MM.1S (cell line): ENCODE measurements around the gene FLVCR1.

Experiments used
- DNase-seq: peaks from one replicate; pipeline ENCODE4 v3.0.0-alpha.2; 2015
- H2AFZ ChIP-seq: fragments of 300-600 bp; sonication (generic); 2 replicates; pipeline ENCODE4 v1.6.0; 2016; ENCODE audit warnings: antibody characterized with exemption, low read length
- H3F3A ChIP-seq: fragments of 300-600 bp; sonication (generic); 2 replicates; pipeline ENCODE4 v1.6.1; 2016; ENCODE audit warnings: mild to moderate bottlenecking, antibody characterized with exemption, low read length, moderate library complexity, mixed read lengths; ENCODE audit not compliant: insufficient read depth
- H3K27ac ChIP-seq: fragments of 300-600 bp; sonication (generic); 2 replicates; pipeline ENCODE4 v1.5.1; 2016; ENCODE audit warnings: mild to moderate bottlenecking, low read length
- H3K27me3 ChIP-seq: fragments of 300-600 bp; sonication (generic); replicated peaks from 2 replicates; pipeline ENCODE4 v1.6.0; 2016; ENCODE audit warnings: low read length; ENCODE audit not compliant: insufficient read depth
- H3K36me3 ChIP-seq: fragments of 300-600 bp; sonication (generic); replicated peaks from 2 replicates; pipeline ENCODE4 v1.6.1; 2016; ENCODE audit warnings: mild to moderate bottlenecking, low read length, mixed read lengths; ENCODE audit not compliant: insufficient read depth
- H3K4me1 ChIP-seq: fragments of 300-600 bp; sonication (generic); 2 replicates; pipeline ENCODE4 v1.6.1; 2016; ENCODE audit warnings: low read length, mixed read lengths
- H3K4me2 ChIP-seq: fragments of 300-600 bp; sonication (generic); 2 replicates; pipeline ENCODE4 v1.6.0; 2016; ENCODE audit warnings: low read depth, low read length
- H3K4me3 ChIP-seq: fragments of 300-600 bp; sonication (generic); 2 replicates; pipeline ENCODE4 v1.5.1; 2016; ENCODE audit warnings: low read length, mixed read lengths
- H3K79me2 ChIP-seq: fragments of 300-600 bp; sonication (generic); 2 replicates; pipeline ENCODE4 v1.6.1; 2016; ENCODE audit warnings: mixed run types, low read length, mixed read lengths
- H3K9ac ChIP-seq: fragments of 300-600 bp; sonication (generic); 2 replicates; pipeline ENCODE4 v1.6.1; 2016; ENCODE audit warnings: low read length, mixed read lengths
- H3K9me2 ChIP-seq: fragments of 300-600 bp; sonication (generic); replicated peaks from 2 replicates; pipeline ENCODE4 v1.6.1; 2016; ENCODE audit warnings: mild to moderate bottlenecking, low read length, mixed read lengths; ENCODE audit not compliant: insufficient read depth
- H3K9me3 ChIP-seq: fragments of 300-600 bp; sonication (generic); replicated peaks from 2 replicates; pipeline ENCODE4 v1.6.1; 2016; ENCODE audit warnings: mild to moderate bottlenecking, low read length, mixed read lengths; ENCODE audit not compliant: insufficient read depth
- H4K20me1 ChIP-seq: fragments of 300-600 bp; sonication (generic); 2 replicates; pipeline ENCODE4 v1.6.1; 2016; ENCODE audit warnings: mild to moderate bottlenecking, low read length, moderate library complexity, mixed read lengths; ENCODE audit not compliant: insufficient read depth
- CTCF ChIP-seq: fragments of 300-600 bp; sonication (generic); IDR thresholded peaks from 2 replicates; pipeline ENCODE4 v1.5.1; 2016; ENCODE audit warnings: antibody characterized with exemption, low read length, mixed read lengths
- EZH2 ChIP-seq: fragments of 300-600 bp; sonication (generic); optimal IDR thresholded peaks from 2 replicates; pipeline ENCODE3; 2017; ENCODE audit warnings: low read depth, mild to moderate bottlenecking, antibody characterized with exemption, low read length, mixed read lengths
- EZH2phosphoT487 ChIP-seq: fragments of 300-600 bp; sonication (generic); IDR thresholded peaks from 2 replicates; pipeline ENCODE4 v1.6.1; 2018; ENCODE audit warnings: antibody characterized with exemption, low read length

The FLVCR1 gene

GRCh38 chr1:212819726-212820125 lies 38.3 kb upstream of the FLVCR1 start:
- H3K27me3 ChIP-seq: no peaks in the 10 kb centered on the region
- no peak for DNase-seq
- H3K27ac ChIP-seq: no peak overlapping the region
- H3K36me3 ChIP-seq: no peaks in the 10 kb centered on the region
- H3F3A ChIP-seq: no peaks in the 10 kb centered on the region
- TF ChIP-seq CTCF: no peak
- no peak for TF ChIP-seq EZH2
- TF ChIP-seq EZH2phosphoT487: no peak
- H3K9me2 ChIP-seq: no peaks in the 10 kb centered on the region
- no peak overlapping the region for H3K4me2 ChIP-seq
- no peak overlapping the region for H3K9ac ChIP-seq
- H3K4me3 ChIP-seq: no peak overlapping the region
- H2AFZ ChIP-seq: no peak overlapping the region
- no peaks in the 10 kb centered on the region for H3K9me3 ChIP-seq
- H3K79me2 ChIP-seq: no peaks in the 10 kb centered on the region
- no peaks in the 10 kb centered on the region for H4K20me1 ChIP-seq
- H3K4me1 ChIP-seq: no peaks in the 10 kb centered on the region

DNA sequence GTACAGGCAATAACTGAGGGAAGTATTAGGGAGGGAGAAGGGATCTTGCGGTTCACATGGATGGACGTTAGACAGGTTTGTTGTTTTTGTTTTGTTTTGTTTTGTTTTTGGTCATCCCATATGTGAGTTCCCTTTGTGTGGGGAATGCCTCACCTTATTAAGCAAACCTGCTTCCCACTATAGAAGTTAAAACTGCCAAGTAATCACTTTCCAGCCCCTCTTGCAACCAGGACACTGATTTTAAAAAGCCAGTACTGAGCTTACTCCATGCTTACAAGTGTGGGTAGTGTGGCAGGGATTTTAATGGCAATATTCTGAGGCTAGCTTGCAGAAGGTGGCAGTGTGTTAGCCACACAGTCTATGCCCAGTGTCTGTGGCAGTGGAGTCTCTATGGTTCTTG lies 37.1 kb upstream of the FLVCR1 start:
- Histone ChIP-seq H3K4me1 (no peaks in the 10 kb centered on the region), H3K9me3 (no peaks in the 10 kb centered on the region), H3K9ac (no peak overlapping the region), H3K9me2 (no peaks in the 10 kb centered on the region), H3K27me3 (no peaks in the 10 kb centered on the region), H3K4me3 (no peak overlapping the region), H3K27ac (no peak overlapping the region), H3F3A (no peaks in the 10 kb centered on the region), H4K20me1 (no peaks in the 10 kb centered on the region), H2AFZ (no peak overlapping the region), H3K4me2 (no peak overlapping the region), H3K36me3 (no peaks in the 10 kb centered on the region), H3K79me2 (no peaks in the 10 kb centered on the region)
- TF ChIP-seq EZH2 (no peak), EZH2phosphoT487 (no peak), CTCF (no peak)
- no peak for DNase-seq

- Histone ChIP-seq H4K20me1 (no peaks in the 10 kb centered on the region), H3K4me3 (no peak overlapping the region), H3K9ac (no peak overlapping the region), H3K27me3 (no peaks in the 10 kb centered on the region), H2AFZ (no peak overlapping the region), H3K27ac (no peak overlapping the region), H3K36me3 (no peaks in the 10 kb centered on the region), H3K9me3 (no peaks in the 10 kb centered on the region), H3F3A (no peaks in the 10 kb centered on the region), H3K9me2 (no peaks in the 10 kb centered on the region), H3K4me2 (no peak overlapping the region), H3K79me2 (no peaks in the 10 kb centered on the region), H3K4me1 (no peaks in the 10 kb centered on the region)
- DNase-seq: no peak
- TF ChIP-seq CTCF (no peak), EZH2phosphoT487 (no peak), EZH2 (no peak)
Observed at GRCh38 chr1:212822956-212823355, 35.1 kb upstream of the FLVCR1 start.
